Measurements from ENCODE around the gene BARHL1. TPM values are rescaled to one million over a fixed set of nuclear protein-coding genes. Genes with fewer than 3 reads are reported as not detected.

The BARHL1 gene
- total RNA-seq, 1 experiment from 2014 or later: not detected

- no peaks in the 10 kb centered on the region for H3K27me3 ChIP-seq (ENCODE audit: insufficient read depth, low read length)
- H3K79me2 ChIP-seq (ENCODE audit: insufficient read depth, low read length): no peaks in the 10 kb centered on the region
- RAD21 ChIA-PET (ENCODE audit: low non-redundant PET in 1 of 2, low total read pairs in 2 of 2, uncharacterized antibody in 2 of 2, unreplicated experiment in 2 of 2): no interaction called here
- no TSS peak for BruUV-seq (replicated peaks)
- H4K20me1 ChIP-seq (ENCODE audit: insufficient read depth): no peaks in the 10 kb centered on the region
- TF ChIP-seq EZH2 (IDR thresholded peaks at IDR 0.05): no peak
- no peak overlapping the region for H3K27ac ChIP-seq (ENCODE audit: low read depth, low read length)
- no peak overlapping the region for H2AFZ ChIP-seq (ENCODE audit: low read depth, low read length, poor library complexity, severe bottlenecking)
- H3K4me3 ChIP-seq (replicated peaks in 1 of 2; ENCODE audit: low read depth in 1 of 2, low read length in 2 of 2): no peak overlapping the region
- H3K36me3 ChIP-seq (ENCODE audit: control insufficient read depth in 1 of 2, insufficient read depth in 2 of 2, low read length in 2 of 2): peaks cover 3 to 6% of the 10 kb centered on the region in 2 experiments; a peak in 1 of 4 replicates
- H3K4me2 ChIP-seq (ENCODE audit: low read length): no peak overlapping the region
- H3K9me2 ChIP-seq (ENCODE audit: insufficient read depth): no peaks in the 10 kb centered on the region
- no peaks in the 10 kb centered on the region for H3K4me1 ChIP-seq (ENCODE audit: control insufficient read depth in 1 of 2, insufficient read depth in 2 of 2, low read length in 2 of 2)
- H3K9me3 ChIP-seq (ENCODE audit: control insufficient read depth in 1 of 2, insufficient read depth in 1 of 2, low read depth in 1 of 2, low read length in 2 of 2): no peaks in the 10 kb centered on the region
- DNase-seq (ENCODE audit: low read depth, low spot score) (no peak), ATAC-seq (no peak)
- no peak overlapping the region for H3K9ac ChIP-seq (ENCODE audit: low read length)
- POLR2A ChIA-PET: no interaction called here
- intact Hi-C loops (cut with micrococcal nuclease): no loop called here
- CTCF ChIA-PET: no interaction called here
Measured at GRCh38 chr9:132591751-132592314, 9.4 kb downstream of the BARHL1 start.

GRCh38 chr9:132592451-132592850, 10.0 kb downstream of the BARHL1 start:
- ATAC-seq: no peak
- intact Hi-C loops (cut with micrococcal nuclease): no loop called here
- DNase-seq (ENCODE audit: low read depth, low spot score): no peak
- ChIA-PET CTCF (no interaction called here), POLR2A (no interaction called here), RAD21 (ENCODE audit: low non-redundant PET in 1 of 2, low total read pairs in 2 of 2, uncharacterized antibody in 2 of 2, unreplicated experiment in 2 of 2) (no interaction called here)
- Histone ChIP-seq H3K27ac (ENCODE audit: low read depth, low read length) (no peak overlapping the region), H3K79me2 (ENCODE audit: insufficient read depth, low read length) (no peaks in the 10 kb centered on the region), H3K9ac (ENCODE audit: low read length) (no peak overlapping the region), H4K20me1 (ENCODE audit: insufficient read depth) (no peaks in the 10 kb centered on the region), H3K4me3 (replicated peaks in 1 of 2; ENCODE audit: low read depth in 1 of 2, low read length in 2 of 2) (no peak overlapping the region), H3K4me2 (ENCODE audit: low read length) (no peak overlapping the region), H3K4me1 (ENCODE audit: control insufficient read depth in 1 of 2, insufficient read depth in 2 of 2, low read length in 2 of 2) (no peaks in the 10 kb centered on the region), H2AFZ (ENCODE audit: low read depth, low read length, poor library complexity, severe bottlenecking) (no peak overlapping the region), H3K27me3 (ENCODE audit: insufficient read depth, low read length) (no peaks in the 10 kb centered on the region), H3K36me3 (ENCODE audit: control insufficient read depth in 1 of 2, insufficient read depth in 2 of 2, low read length in 2 of 2) (peaks cover 3 to 6% of the 10 kb centered on the region in 2 experiments; a peak in 1 of 4 replicates), H3K9me2 (ENCODE audit: insufficient read depth) (no peaks in the 10 kb centered on the region), H3K9me3 (ENCODE audit: control insufficient read depth in 1 of 2, insufficient read depth in 1 of 2, low read depth in 1 of 2, low read length in 2 of 2) (no peaks in the 10 kb centered on the region)
- BruUV-seq (replicated peaks): no TSS peak
- no peak for TF ChIP-seq ZNF274 (IDR thresholded peaks at IDR 0.05; ENCODE audit: low read depth, low read length)
- TF ChIP-seq, protein P1, sequence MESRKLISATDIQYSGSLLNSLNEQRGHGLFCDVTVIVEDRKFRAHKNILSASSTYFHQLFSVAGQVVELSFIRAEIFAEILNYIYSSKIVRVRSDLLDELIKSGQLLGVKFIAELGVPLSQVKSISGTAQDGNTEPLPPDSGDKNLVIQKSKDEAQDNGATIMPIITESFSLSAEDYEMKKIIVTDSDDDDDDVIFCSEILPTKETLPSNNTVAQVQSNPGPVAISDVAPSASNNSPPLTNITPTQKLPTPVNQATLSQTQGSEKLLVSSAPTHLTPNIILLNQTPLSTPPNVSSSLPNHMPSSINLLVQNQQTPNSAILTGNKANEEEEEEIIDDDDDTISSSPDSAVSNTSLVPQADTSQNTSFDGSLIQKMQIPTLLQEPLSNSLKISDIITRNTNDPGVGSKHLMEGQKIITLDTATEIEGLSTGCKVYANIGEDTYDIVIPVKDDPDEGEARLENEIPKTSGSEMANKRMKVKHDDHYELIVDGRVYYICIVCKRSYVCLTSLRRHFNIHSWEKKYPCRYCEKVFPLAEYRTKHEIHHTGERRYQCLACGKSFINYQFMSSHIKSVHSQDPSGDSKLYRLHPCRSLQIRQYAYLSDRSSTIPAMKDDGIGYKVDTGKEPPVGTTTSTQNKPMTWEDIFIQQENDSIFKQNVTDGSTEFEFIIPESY (IDR thresholded peaks at IDR 0.05; ENCODE audit: extremely low read depth, insufficient replicate concordance, low read length): no peak
- no peak for TF ChIP-seq CEBPB (IDR thresholded peaks at IDR 0.05; ENCODE audit: low read depth)
- no peak for TF ChIP-seq REST (IDR thresholded peaks at IDR 0.05; ENCODE audit: low read depth)
- TF ChIP-seq SIN3A (IDR thresholded peaks at IDR 0.05; ENCODE audit: low read depth): no peak
- TF ChIP-seq CTCF (IDR thresholded peaks at IDR 0.05 in 2 of 3, conservative IDR thresholded peaks at IDR 0.05 in 1 of 3; ENCODE audit: borderline replicate concordance in 1 of 3, insufficient read depth in 1 of 3, low read depth in 2 of 3, low read length in 2 of 3): no peak
- no peak for TF ChIP-seq EGR1 (IDR thresholded peaks at IDR 0.05; ENCODE audit: low read depth)
- no peak for TF ChIP-seq EZH2phosphoT487 (IDR thresholded peaks at IDR 0.05; ENCODE audit: borderline replicate concordance)
- TF ChIP-seq JUND (IDR thresholded peaks at IDR 0.05): no peak
- TF ChIP-seq RAD21 (IDR thresholded peaks at IDR 0.05; ENCODE audit: low read depth): no peak
- TF ChIP-seq, protein P2, sequence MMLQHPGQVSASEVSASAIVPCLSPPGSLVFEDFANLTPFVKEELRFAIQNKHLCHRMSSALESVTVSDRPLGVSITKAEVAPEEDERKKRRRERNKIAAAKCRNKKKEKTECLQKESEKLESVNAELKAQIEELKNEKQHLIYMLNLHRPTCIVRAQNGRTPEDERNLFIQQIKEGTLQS (IDR thresholded peaks at IDR 0.05): no peak

Measured in HCT116 (cell line).